Spleen (tissue), 11 donors: Measurements from ENCODE around the gene PCID2. TPM values are rescaled to one million over a fixed set of nuclear protein-coding genes. Genes with fewer than 3 reads are reported as not detected.

Experiments used
- DNase-seq: peaks from one replicate; pipeline ENCODE4 v3.0.0-alpha.2; 2020
- H3K27ac ChIP-seq, 8 donors: fragments of 200-600 bp; sonication (generic) in 7 of 8; 1 replicate in 4 of 8; 2 replicates in 4 of 8; pipeline versions ENCODE4 v1.5.0 to v1.8.0; 2016 to 2021; ENCODE audit warnings: inconsistent platforms in 4 of 8, mild to moderate bottlenecking in 4 of 8, moderate library complexity in 1 of 8
- H3K27me3 ChIP-seq, 7 donors: fragments of 200-600 bp; sonication (generic) in 6 of 7; replicated peaks in 1 of 7; 1 replicate in 4 of 7; 2 replicates in 3 of 7; pipeline versions ENCODE4 v1.5.0 to v1.8.0; 2016 to 2021; ENCODE audit warnings: inconsistent platforms in 3 of 7, mild to moderate bottlenecking in 1 of 7
- H3K36me3 ChIP-seq, 6 donors: fragments of 200-600 bp; sonication (generic) in 5 of 6; 1 replicate in 4 of 6; 2 replicates in 2 of 6; pipeline versions ENCODE4 v1.5.0 to v1.8.0; 2016 to 2021; ENCODE audit warnings: inconsistent platforms in 2 of 6
- H3K4me1 ChIP-seq, 6 donors: fragments of 200-600 bp; sonication (generic) in 5 of 6; 1 replicate in 3 of 6; 2 replicates in 3 of 6; pipeline versions ENCODE4 v1.5.0 to v1.8.0; 2016 to 2021; ENCODE audit warnings: inconsistent platforms in 3 of 6
- H3K4me3 ChIP-seq, 8 donors: fragments of 200-600 bp; sonication (generic) in 7 of 8; 1 replicate in 4 of 8; 2 replicates in 4 of 8; pipeline versions ENCODE4 v1.5.0 to v1.8.0; 2016 to 2021; ENCODE audit warnings: inconsistent platforms in 4 of 8, mild to moderate bottlenecking in 4 of 8, moderate library complexity in 2 of 8
- H3K9me3 ChIP-seq, 8 donors: fragments of 200-600 bp; sonication (generic) in 7 of 8; 1 replicate in 4 of 8; 2 replicates in 4 of 8; pipeline versions ENCODE4 v1.5.0 to v1.8.0; 2016 to 2021; ENCODE audit warnings: inconsistent platforms in 4 of 8
- POLR2A ChIP-seq, 3 donors: fragments of 450-650 bp; IDR thresholded peaks; one replicate each; pipeline ENCODE4 v1.5.1; 2017; ENCODE audit warnings: antibody characterized with exemption in 3 of 3, mild to moderate bottlenecking in 1 of 3
- POLR2AphosphoS5 ChIP-seq, 3 donors: sonication (generic); formaldehyde crosslinking; IDR thresholded peaks; one replicate each; pipeline ENCODE4 v1.5.1; 2017; ENCODE audit warnings: antibody characterized with exemption in 3 of 3
- WGBS, 5 donors: extraction: QIAGEN DNeasy Blood & Tissue Kit in 3 of 5; methylation state at CpG; one replicate each; pipeline versions ENCODE4 v1.1.5 to v1.1.7; 2013 to 2018; 5-methylcytosine and 5-hydroxymethylcytosine counted together
- intact Hi-C: fragments of 100-400 bp; cut with DNase I; formaldehyde crosslinking; loops from one replicate; pipeline ENCODE4 v1.15.0; 2023; ENCODE audit warnings: low total_unique reads
- polyA plus RNA-seq, 3 donors: library from polyadenylated mRNA; stranded (reverse); fragments of 200-250 nt; gene quantifications; one replicate each; pipeline ENCODE4 v1.2.1, GENCODE V29; 2013
- total RNA-seq, 7 donors: library from RNA; depleted of rRNA in 3 of 7; stranded (reverse); fragments of >200 nt in 3 of 7; fragmentation: NEBNext Ultra II Directional in 4 of 7; extraction: Animal tissue kit (Norgen Biotek cat#: 25700) in 4 of 7; gene quantifications; one replicate each; pipeline versions ENCODE4 v1.1.0 to v1.2.1, GENCODE V29; 2016 to 2021
- TF ChIP-seq, protein P1 (sequence below), 11 experiments: fragments of 200-600 bp in 7 of 11; fragments of 450-650 bp in 4 of 11; sonication (generic) in 4 of 11; IDR thresholded peaks in 8 of 11; conservative IDR thresholded peaks in 3 of 11; 1 replicate in 7 of 11; 2 replicates in 4 of 11; pipeline versions ENCODE4 v1.4.0 to v1.8.0; 2016 to 2021; ENCODE audit warnings: antibody characterized with exemption in 11 of 11, inconsistent platforms in 4 of 11, mild to moderate bottlenecking in 1 of 11
- donor health status: healthy with polysubstance abuse.
- donor health status: DM: no; HTN: no; CAD: no; lungs with moderate emphysema.
- donor health status: DM: no; HTN: no; CAD: no.
- donor health status: Bipolar disorder and iron deficiency.
- donor health status: healthy.
- donor health status: DM: no; HTN: no; CAD: no.
- donor health status: DM: yes; HTN: yes; CAD: no.

The PCID2 gene
- total and polyA plus RNA-seq, 10 donors = 34.3 to 71.0 (median 45.1) TPM

GRCh38 chr13:113210833-113211232 lies 2.4 kb upstream of the PCID2 start:
- no peaks in the 10 kb centered on the region for H3K27me3 ChIP-seq
- H3K4me1 ChIP-seq = peaks cover 47 to 84% (median 70%) of the 10 kb centered on the region in 6 donors
- intact Hi-C loops = no loop called here
- no peaks in the 10 kb centered on the region for H3K9me3 ChIP-seq
- H3K36me3 ChIP-seq = peaks cover 0 to 29% (median 0%) of the 10 kb centered on the region in 6 donors
- DNase-seq = no peak
- peak overlapping the region in 1 of 8 donors; percentile 99 for H3K27ac ChIP-seq
- H3K4me3 ChIP-seq = peak overlapping the region in 3 of 8 donors; percentile 89 to 98 (median 94)
- TF ChIP-seq POLR2AphosphoS5 (IDR thresholded peaks at IDR 0.05) (no peak), POLR2A (IDR thresholded peaks at IDR 0.05) (no peak)
- TF ChIP-seq, protein P1, sequence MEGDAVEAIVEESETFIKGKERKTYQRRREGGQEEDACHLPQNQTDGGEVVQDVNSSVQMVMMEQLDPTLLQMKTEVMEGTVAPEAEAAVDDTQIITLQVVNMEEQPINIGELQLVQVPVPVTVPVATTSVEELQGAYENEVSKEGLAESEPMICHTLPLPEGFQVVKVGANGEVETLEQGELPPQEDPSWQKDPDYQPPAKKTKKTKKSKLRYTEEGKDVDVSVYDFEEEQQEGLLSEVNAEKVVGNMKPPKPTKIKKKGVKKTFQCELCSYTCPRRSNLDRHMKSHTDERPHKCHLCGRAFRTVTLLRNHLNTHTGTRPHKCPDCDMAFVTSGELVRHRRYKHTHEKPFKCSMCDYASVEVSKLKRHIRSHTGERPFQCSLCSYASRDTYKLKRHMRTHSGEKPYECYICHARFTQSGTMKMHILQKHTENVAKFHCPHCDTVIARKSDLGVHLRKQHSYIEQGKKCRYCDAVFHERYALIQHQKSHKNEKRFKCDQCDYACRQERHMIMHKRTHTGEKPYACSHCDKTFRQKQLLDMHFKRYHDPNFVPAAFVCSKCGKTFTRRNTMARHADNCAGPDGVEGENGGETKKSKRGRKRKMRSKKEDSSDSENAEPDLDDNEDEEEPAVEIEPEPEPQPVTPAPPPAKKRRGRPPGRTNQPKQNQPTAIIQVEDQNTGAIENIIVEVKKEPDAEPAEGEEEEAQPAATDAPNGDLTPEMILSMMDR (IDR thresholded peaks at IDR 0.05 in 8 of 11, conservative IDR thresholded peaks at IDR 0.05 in 3 of 11) = no peak
- 69 to 91% (median 77%) methylated on average over 6 of the region's 6 CpGs for WGBS, 5 donors

- Histone ChIP-seq H3K9me3 (no peaks in the 10 kb centered on the region), H3K27ac (peak overlapping the region; percentile 85 to 99 (median 98)), H3K36me3 (peaks cover 0 to 29% (median 0%) of the 10 kb centered on the region in 6 donors), H3K27me3 (no peaks in the 10 kb centered on the region), H3K4me1 (peaks cover 48 to 84% (median 79%) of the 10 kb centered on the region in 6 donors), H3K4me3 (peak overlapping the region; percentile 52 to 98 (median 96))
- intact Hi-C loops = loop anchor here (10.0 kb wide), 1 partner anchor 55 kb away; the partner anchor contains the start of gene PROZ
- 0 to 2% (median 1%) methylated on average over 11 to 67 of the region's 67 CpGs for WGBS, 5 donors
- TF ChIP-seq, protein P1 (IDR thresholded peaks at IDR 0.05 in 8 of 11, conservative IDR thresholded peaks at IDR 0.05 in 3 of 11) = peak in 2 of 11 experiments; percentile 12
- TF ChIP-seq POLR2A (IDR thresholded peaks at IDR 0.05) (no peak), POLR2AphosphoS5 (IDR thresholded peaks at IDR 0.05) (peak; percentile 55 to 73 (median 71))
- DNase-seq = peak; percentile 94
Measured at GRCh38 chr13:113209759-113210421, 1.4 kb upstream of the PCID2 start.

GRCh38 chr13:113209336-113209758 lies 878 bp upstream of the PCID2 start, which contains the start of gene CUL4A:
TSS of gene CUL4A (plus strand) at chr13:113209613. CDS start at chr13:113209628, 15 bp downstream.
- Histone ChIP-seq H3K27ac (peak within 1 kb of the TSS; percentile 85 to 99 (median 98)), H3K27me3 (no peaks in the 10 kb centered on the region), H3K4me3 (peak within 1 kb of the TSS; percentile 86 to 98 (median 96)), H3K36me3 (peaks cover 0 to 34% (median 0%) of the 10 kb centered on the region in 6 donors), H3K4me1 (peaks cover 44 to 84% (median 77%) of the 10 kb centered on the region in 6 donors), H3K9me3 (no peaks in the 10 kb centered on the region)
- WGBS, 5 donors = 0 to 1% (median 0%) methylated on average over 8 to 66 of the region's 66 CpGs
- peak in 2 of 3 donors; percentile 2 to 12 for TF ChIP-seq POLR2AphosphoS5 (IDR thresholded peaks at IDR 0.05)
- no peak for TF ChIP-seq POLR2A (IDR thresholded peaks at IDR 0.05)
- DNase-seq = peak; percentile 94
- intact Hi-C loops = loop anchor here (10.0 kb wide), 1 partner anchor 55 kb away; the partner anchor contains the start of gene PROZ

- no peaks in the 10 kb centered on the region for H3K27me3 ChIP-seq
- intact Hi-C loops = loop anchor here (10.0 kb wide), 1 partner anchor 53 kb away; the partner anchor contains the start of gene PROZ
- 0 to 1% (median 1%) methylated on average over 21 to 44 of the region's 44 CpGs for WGBS, 5 donors
- peaks cover 0 to 42% (median 0%) of the 10 kb centered on the region in 6 donors for H3K36me3 ChIP-seq
- TF ChIP-seq POLR2AphosphoS5 (IDR thresholded peaks at IDR 0.05) = no peak
- TF ChIP-seq, protein P1 (IDR thresholded peaks at IDR 0.05 in 8 of 11, conservative IDR thresholded peaks at IDR 0.05 in 3 of 11) = no peak
- no peak for TF ChIP-seq POLR2A (IDR thresholded peaks at IDR 0.05)
- H3K9me3 ChIP-seq = no peaks in the 10 kb centered on the region
- peak overlapping the region; percentile 85 to 99 (median 98) for H3K27ac ChIP-seq
- peaks cover 34 to 84% (median 72%) of the 10 kb centered on the region in 6 donors for H3K4me1 ChIP-seq
- DNase-seq = no peak
- peak overlapping the region; percentile 86 to 98 (median 96) for H3K4me3 ChIP-seq
Measured at GRCh38 chr13:113207890-113208420, 514 bp downstream of the PCID2 start.
